Esophagus muscularis mucosa (tissue), 4 donors: ENCODE results near the gene SH3PXD2B. TPM values are rescaled to one million over a fixed set of nuclear protein-coding genes. Genes with fewer than 3 reads are reported as not detected.

ENCODE experiments used
- DNase-seq: peaks from one replicate; pipeline ENCODE4 v3.0.0-alpha.2; 2017; ENCODE audit errors: extremely low spot score
- H3K27ac ChIP-seq, 4 donors: fragments of 200-600 bp; sonication (generic); replicated peaks in 1 of 4; 1 replicate in 3 of 4; 2 replicates in 1 of 4; pipeline ENCODE4 v1.5.1; 2016 to 2019; ENCODE audit warnings: mild to moderate bottlenecking in 1 of 4
- H3K27me3 ChIP-seq, 4 donors: fragments of 200-600 bp; sonication (generic); one replicate each; pipeline versions ENCODE4 v1.5.1 to v1.6.0; 2016 to 2019
- H3K36me3 ChIP-seq, 4 donors: fragments of 200-600 bp; sonication (generic); one replicate each; pipeline ENCODE4 v1.5.1; 2016 to 2019
- H3K4me1 ChIP-seq, 4 donors: fragments of 200-600 bp; sonication (generic); one replicate each; pipeline ENCODE4 v1.5.1; 2016 to 2019
- H3K4me3 ChIP-seq, 4 donors: fragments of 200-600 bp; sonication (generic); 1 replicate in 2 of 4; 2 replicates in 2 of 4; pipeline ENCODE4 v1.5.1; 2016 to 2019; ENCODE audit warnings: mild to moderate bottlenecking in 4 of 4, moderate library complexity in 1 of 4
- H3K9me3 ChIP-seq, 4 donors: fragments of 200-600 bp; sonication (generic); 1 replicate in 3 of 4; 2 replicates in 1 of 4; pipeline ENCODE4 v1.5.1; 2016 to 2019
- CTCF ChIP-seq, 3 experiments: fragments of 200-600 bp in 2 of 3; fragments of 450-650 bp in 1 of 3; sonication (generic) in 2 of 3; IDR thresholded peaks; one replicate each; pipeline ENCODE4 v1.5.1; 2017 to 2019; ENCODE audit warnings: antibody characterized with exemption in 3 of 3, mild to moderate bottlenecking in 2 of 3, moderate library complexity in 1 of 3
- EP300 ChIP-seq: sonication (generic); formaldehyde crosslinking; IDR thresholded peaks from one replicate; pipeline ENCODE4 v1.6.1; 2017; ENCODE audit warnings: antibody characterized with exemption
- POLR2A ChIP-seq: fragments of 450-650 bp; IDR thresholded peaks from one replicate; pipeline ENCODE4 v1.6.1; 2017; ENCODE audit warnings: antibody characterized with exemption, moderate library complexity, mild to moderate bottlenecking, low read depth
- POLR2AphosphoS5 ChIP-seq, 2 donors: sonication (generic); formaldehyde crosslinking; IDR thresholded peaks; one replicate each; pipeline ENCODE4 v1.6.1; 2017; ENCODE audit warnings: antibody characterized with exemption in 2 of 2
- WGBS: methylation state at CpG from one replicate; pipeline ENCODE4 v1.1.5; 2018; 5-methylcytosine and 5-hydroxymethylcytosine counted together
- intact Hi-C: fragments of 100-400 bp; cut with DNase I; formaldehyde crosslinking; loops from one replicate; pipeline ENCODE4 v1.15.1; 2023
- total RNA-seq, 4 donors: library from RNA; depleted of rRNA; stranded (reverse); fragments of >200 nt; gene quantifications; one replicate each; pipeline versions ENCODE4 v1.1.0 to v1.2.1, GENCODE V29; 2016

SH3PXD2B gene
- total RNA-seq, 4 donors from 2014 or later: 41.5 to 66.5 (median 49.2) TPM

- Histone ChIP-seq H3K36me3 (peaks cover 0 to 21% (median 2%) of the 10 kb centered on the region in 4 donors), H3K4me3 (peak overlapping the region in 2 of 4 donors; percentile 2 to 6), H3K27ac (peak overlapping the region; percentile 86 to 92 (median 87)), H3K4me1 (peaks cover 55 to 96% (median 94%) of the 10 kb centered on the region in 4 donors), H3K9me3 (no peaks in the 10 kb centered on the region), H3K27me3 (no peaks in the 10 kb centered on the region)
- TF ChIP-seq POLR2A: no peak
- TF ChIP-seq POLR2AphosphoS5 (IDR thresholded peaks at IDR 0.05): peak in 1 of 2 donors; percentile 68
- intact Hi-C loops: loop anchor here (5.0 kb wide), 1 partner anchor 33 kb away; the partner anchor contains the start of gene SH3PXD2B
- no peak for DNase-seq
- WGBS: 63% methylated on average over 14 of the region's 20 CpGs
Measured at GRCh38 chr5:172418862-172419814, 35.2 kb downstream of the SH3PXD2B start.

GRCh38 chr5:172417983-172418630, 36.2 kb downstream of the SH3PXD2B start:
- Histone ChIP-seq H3K27me3 (no peaks in the 10 kb centered on the region), H3K9me3 (no peaks in the 10 kb centered on the region), H3K36me3 (peaks cover 0 to 21% (median 2%) of the 10 kb centered on the region in 4 donors), H3K4me1 (peaks cover 65 to 97% (median 94%) of the 10 kb centered on the region in 4 donors), H3K4me3 (peak overlapping the region in 1 of 4 donors; percentile 2), H3K27ac (peak overlapping the region; percentile 86 to 92 (median 87))
- TF ChIP-seq CTCF (IDR thresholded peaks at IDR 0.05) (no peak), EP300 (peak; percentile 75), POLR2AphosphoS5 (IDR thresholded peaks at IDR 0.05) (peak in 1 of 2 donors; percentile 97), POLR2A (no peak)
- peak; percentile 98 for DNase-seq
- intact Hi-C loops: loop anchor here (5.0 kb wide), 1 partner anchor 34 kb away; the partner anchor contains the start of gene SH3PXD2B
- 32% methylated on average over 9 of the region's 10 CpGs for WGBS

- intact Hi-C loops: loop anchor here (5.0 kb wide), 1 partner anchor 35 kb away; the partner anchor contains the start of gene SH3PXD2B
- peaks cover 70 to 97% (median 94%) of the 10 kb centered on the region in 4 donors for H3K4me1 ChIP-seq
- H3K36me3 ChIP-seq: peaks cover 0 to 14% (median 2%) of the 10 kb centered on the region in 4 donors
- DNase-seq: no peak
- 59% methylated on average over 4 of the region's 4 CpGs for WGBS
- H3K9me3 ChIP-seq: no peaks in the 10 kb centered on the region
- H3K4me3 ChIP-seq: no peak overlapping the region
- TF ChIP-seq POLR2AphosphoS5 (IDR thresholded peaks at IDR 0.05): no peak
- TF ChIP-seq CTCF (IDR thresholded peaks at IDR 0.05): no peak
- TF ChIP-seq POLR2A: no peak
- TF ChIP-seq EP300: no peak
- peak overlapping the region; percentile 86 to 92 (median 87) for H3K27ac ChIP-seq
- no peaks in the 10 kb centered on the region for H3K27me3 ChIP-seq
Measured at GRCh38 chr5:172417130-172417841, 37.0 kb downstream of the SH3PXD2B start.

- Histone ChIP-seq H3K9me3 (no peaks in the 10 kb centered on the region), H3K4me3 (no peak overlapping the region), H3K36me3 (peaks cover 0 to 4% (median 0%) of the 10 kb centered on the region in 4 donors), H3K27ac (peak overlapping the region; percentile 78 to 92 (median 84)), H3K27me3 (no peaks in the 10 kb centered on the region), H3K4me1 (peaks cover 76 to 100% (median 95%) of the 10 kb centered on the region in 4 donors)
- DNase-seq: no peak
- intact Hi-C loops: loop anchor here (5.0 kb wide), 1 partner anchor 37 kb away; the partner anchor contains the start of gene SH3PXD2B
- WGBS: 93% methylated on average over 12 of the region's 13 CpGs
- TF ChIP-seq EP300 (no peak), POLR2A (no peak), POLR2AphosphoS5 (IDR thresholded peaks at IDR 0.05) (no peak), CTCF (IDR thresholded peaks at IDR 0.05) (no peak)
Measured at GRCh38 chr5:172415362-172416275, 38.7 kb downstream of the SH3PXD2B start.
